Astrocyte of the cerebellum (primary cell): ENCODE data around the gene CPSF3.

Source experiments
- DNase-seq: peaks from one replicate; pipeline ENCODE4 v3.0.0-alpha.2; 2011; ENCODE audit warnings: low read depth
- H3K4me3 ChIP-seq: 2 replicates; pipeline ENCODE4 v1.5.1; 2011; ENCODE audit warnings: mild to moderate bottlenecking, low read depth, low read length, moderate library complexity
- CTCF ChIP-seq: IDR thresholded peaks from 2 replicates; pipeline ENCODE4 v1.5.1; 2012; ENCODE audit warnings: low read length, low read depth, moderate library complexity, mild to moderate bottlenecking; ENCODE audit errors: missing control alignments
- in situ Hi-C: cut with HindIII; loops from 2 replicates; pipeline ENCODE4 v1.10.0; 2017; ENCODE audit warnings: low sequenced_read_pairs

CPSF3 gene

GRCh38 chr2:9441556-9441955 lies 18.1 kb downstream of the CPSF3 start:
- TF ChIP-seq CTCF, result no peak
- in situ Hi-C loops, result no loop called here
- H3K4me3 ChIP-seq, result no peak overlapping the region
- no peak for DNase-seq

DNA sequence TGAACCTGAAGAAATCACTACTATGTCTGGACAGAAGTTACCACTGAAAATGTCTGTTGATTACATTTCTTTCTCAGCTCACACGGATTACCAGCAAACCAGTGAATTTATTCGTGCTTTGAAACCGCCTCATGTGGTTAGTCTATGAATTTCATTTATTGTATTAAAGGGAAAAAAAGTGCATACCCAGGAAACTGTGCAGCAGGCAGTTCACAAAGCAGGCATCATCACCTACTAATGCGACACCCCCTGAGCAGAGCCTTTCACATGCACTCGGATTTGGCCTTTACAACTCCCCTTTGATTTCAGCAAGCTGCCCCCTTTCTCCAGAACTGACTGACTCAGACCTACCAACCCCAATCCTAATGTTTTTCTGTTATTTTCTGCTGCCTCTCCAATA lies 20.1 kb downstream of the CPSF3 start:
- H3K4me3 ChIP-seq, result no peak overlapping the region
- in situ Hi-C loops, result no loop called here
- no peak for DNase-seq
- no peak for TF ChIP-seq CTCF

- DNase-seq, result no peak
- in situ Hi-C loops, result no loop called here
- TF ChIP-seq CTCF, result no peak
- H3K4me3 ChIP-seq, result no peak overlapping the region
Measured at GRCh38 chr2:9445089-9445488, 21.6 kb downstream of the CPSF3 start.

DNA sequence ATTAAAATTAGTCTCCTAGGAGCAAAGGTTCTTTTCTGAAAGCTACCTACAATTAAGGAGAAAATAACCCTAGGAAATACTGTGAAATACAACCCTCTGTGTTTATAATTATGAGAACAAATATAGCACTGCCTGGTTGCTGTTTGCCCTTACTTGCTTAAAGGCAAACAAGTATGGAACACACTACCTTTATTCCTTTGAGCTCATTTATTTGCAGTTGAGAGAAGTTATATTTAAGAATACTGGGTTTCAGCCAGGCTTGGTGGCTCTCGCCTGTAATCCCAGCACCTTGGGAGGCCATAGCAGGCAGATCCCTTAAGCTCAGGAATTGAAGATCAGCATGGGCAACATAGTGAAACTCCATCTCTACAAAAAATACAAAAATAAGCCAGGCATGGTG lies 27.8 kb downstream of the CPSF3 start:
- in situ Hi-C loops, result no loop called here
- no peak for DNase-seq
- TF ChIP-seq CTCF, result no peak
- H3K4me3 ChIP-seq, result no peak overlapping the region

DNA sequence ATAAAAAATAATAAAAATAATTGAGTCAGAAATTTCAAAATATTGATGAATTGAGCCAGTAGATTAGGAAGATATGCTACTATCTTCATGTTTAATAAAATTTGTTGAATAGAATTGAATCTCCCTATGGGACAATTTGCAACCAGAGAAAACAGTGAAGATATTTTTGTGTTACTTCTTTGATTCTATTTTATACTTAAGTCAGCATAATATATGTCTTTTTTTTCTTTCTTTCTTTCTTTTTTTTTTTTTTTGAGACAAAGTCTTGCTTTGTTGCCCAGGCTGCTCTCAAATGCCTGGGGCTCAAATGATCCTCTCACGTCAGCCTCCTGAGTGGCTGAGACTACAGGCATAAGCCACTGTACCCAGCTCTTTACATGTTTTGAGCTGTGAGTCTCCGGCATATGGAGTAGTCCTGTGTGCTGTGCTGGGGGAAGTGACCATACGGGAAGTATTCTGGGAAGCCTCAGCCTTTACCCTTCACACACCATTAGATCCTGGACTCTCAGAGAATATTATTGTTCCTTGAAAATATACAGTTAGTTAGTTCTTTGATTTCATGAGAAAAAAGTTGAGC lies 37.1 kb downstream of the CPSF3 start:
- in situ Hi-C loops, result no loop called here
- no peak overlapping the region for H3K4me3 ChIP-seq
- no peak for DNase-seq
- TF ChIP-seq CTCF, result no peak

DNA sequence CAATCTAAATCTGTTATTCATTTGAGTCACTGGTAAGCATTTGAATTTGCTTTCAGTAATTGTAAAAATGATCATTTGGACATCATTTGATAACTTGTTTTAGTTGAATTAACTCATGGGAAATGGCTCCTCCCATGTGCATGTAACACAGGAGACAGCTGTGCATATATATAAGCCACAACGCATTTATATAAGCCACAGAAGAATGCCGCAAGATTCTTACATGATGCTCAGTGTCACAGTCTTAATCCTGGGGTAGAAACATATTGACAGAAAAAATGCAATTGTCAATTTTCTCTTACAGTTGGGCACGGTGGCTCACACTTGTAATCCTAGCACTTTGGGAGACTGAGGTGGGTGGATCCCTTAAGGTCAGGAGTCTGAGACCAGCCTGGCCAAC lies 37.6 kb downstream of the CPSF3 start:
- no peak for TF ChIP-seq CTCF
- no peak for DNase-seq
- in situ Hi-C loops, result no loop called here
- no peak overlapping the region for H3K4me3 ChIP-seq

DNA sequence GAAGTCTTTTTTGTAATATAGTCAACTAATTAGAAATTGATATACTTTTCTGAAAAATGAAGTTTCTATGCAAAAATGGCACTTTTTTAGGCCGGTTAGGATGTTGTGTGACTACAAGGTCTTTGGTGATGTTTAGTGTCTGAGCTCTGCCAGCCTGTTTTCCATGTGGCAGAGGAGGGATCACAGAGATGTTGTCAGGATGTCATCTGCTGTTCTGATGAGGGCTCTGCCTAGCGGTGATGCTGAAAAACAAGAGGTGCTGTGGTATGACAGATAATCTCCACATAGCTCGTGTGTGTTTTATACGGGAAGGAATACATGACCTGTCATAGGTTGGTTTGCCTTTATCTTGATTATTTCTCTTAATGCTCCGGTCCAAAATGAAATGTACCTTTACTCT lies 38.9 kb downstream of the CPSF3 start:
- DNase-seq, result no peak
- no peak for TF ChIP-seq CTCF
- no peak overlapping the region for H3K4me3 ChIP-seq
- in situ Hi-C loops, result no loop called here
